ENCODE results near the gene PPM1B.

- TF ChIP-seq CTCF (IDR thresholded peaks at IDR 0.05) (no peak), POLR2A (IDR thresholded peaks at IDR 0.05) (no peak)
Measured at GRCh38 chr2:44130441-44130840, 38.2 kb upstream of the PPM1B start.

All from esophagus squamous epithelium (tissue), 4 donors.